ENCODE data around the gene BTBD18.
A peak's percentile ranks its signal among the peaks of the same experiment; 100 is the strongest.

Gene BTBD18, protein sequence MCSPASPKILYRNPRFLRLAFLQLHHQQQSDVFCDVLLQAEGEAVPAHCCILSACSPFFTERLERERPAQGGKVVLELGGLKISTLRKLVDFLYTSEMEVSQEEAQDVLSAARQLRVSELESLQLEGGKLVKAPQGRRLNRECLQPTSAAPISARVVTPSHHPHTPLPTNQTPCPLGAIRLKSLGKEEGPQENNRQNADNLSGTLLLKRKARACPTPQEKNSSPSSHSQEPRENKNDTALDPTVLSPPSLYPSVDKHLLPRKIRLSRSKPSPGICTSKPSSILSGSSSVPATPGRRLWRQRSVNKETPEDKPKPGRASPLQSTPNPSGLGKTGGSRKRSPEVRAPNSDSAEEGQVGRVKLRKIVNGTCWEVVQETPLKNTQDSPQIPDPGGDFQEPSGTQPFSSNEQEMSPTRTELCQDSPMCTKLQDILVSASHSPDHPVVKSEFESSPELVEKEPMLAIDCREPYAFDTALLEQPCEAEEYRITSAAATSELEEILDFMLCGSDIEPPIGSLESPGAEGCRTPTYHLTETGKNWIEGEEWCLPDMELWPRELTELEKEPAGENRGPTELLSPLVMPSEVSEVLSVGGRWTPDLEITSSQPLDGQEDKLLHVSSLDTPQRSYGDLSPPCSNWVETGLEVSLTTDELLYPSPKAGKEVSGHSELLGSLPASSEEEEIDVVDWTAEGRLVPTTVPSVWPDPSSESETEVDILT

DNA sequence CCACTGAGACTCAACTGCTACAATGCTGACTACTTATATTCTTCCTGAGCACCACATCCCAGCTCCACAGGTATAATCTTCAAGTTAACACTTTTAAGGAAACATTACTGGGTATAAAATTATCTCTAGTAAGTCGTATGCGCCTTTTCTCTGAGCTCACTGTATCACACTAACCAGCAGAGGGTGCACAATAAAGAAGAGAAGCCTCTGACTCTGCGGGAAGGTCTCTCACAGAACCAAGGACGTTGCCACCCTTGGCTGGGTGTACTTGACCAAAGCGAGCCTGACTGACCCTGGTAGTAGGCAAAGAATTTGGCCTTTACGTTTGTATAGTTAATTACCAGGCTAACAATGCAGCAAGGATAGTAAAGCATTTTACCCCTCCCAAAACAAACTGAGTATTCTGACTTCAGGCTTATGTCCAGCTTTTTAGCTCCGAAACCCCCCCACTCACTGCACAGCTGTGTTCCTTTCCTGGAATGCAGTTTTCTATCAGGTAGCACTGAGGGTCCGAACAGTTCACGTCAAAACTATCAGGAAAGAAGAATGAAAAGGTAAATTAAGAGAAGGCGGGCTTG is at the start of gene BTBD18:
Gene BTBD18 (minus strand): TSS at position 144 of the 578 bp plus-strand sequence. CDS start 631 bp downstream, outside the sequence.
- no peak for FAIRE-seq

DNA sequence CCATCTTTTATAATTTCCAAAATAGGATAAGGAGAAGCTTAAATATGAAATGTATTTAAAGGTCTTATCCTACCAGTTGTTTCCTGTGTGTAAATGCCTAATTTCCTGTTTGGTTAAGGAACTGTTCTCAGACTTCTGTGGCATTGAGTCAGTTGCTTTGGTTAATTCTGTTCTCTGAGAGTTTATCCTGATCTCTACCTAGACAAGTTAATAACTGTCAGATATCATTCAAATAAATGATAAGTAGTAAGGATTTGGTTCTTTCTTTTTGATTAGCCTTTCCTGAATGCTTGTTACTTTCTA is 49.5 kb upstream of the BTBD18 start:
- no peak for FAIRE-seq

DNA sequence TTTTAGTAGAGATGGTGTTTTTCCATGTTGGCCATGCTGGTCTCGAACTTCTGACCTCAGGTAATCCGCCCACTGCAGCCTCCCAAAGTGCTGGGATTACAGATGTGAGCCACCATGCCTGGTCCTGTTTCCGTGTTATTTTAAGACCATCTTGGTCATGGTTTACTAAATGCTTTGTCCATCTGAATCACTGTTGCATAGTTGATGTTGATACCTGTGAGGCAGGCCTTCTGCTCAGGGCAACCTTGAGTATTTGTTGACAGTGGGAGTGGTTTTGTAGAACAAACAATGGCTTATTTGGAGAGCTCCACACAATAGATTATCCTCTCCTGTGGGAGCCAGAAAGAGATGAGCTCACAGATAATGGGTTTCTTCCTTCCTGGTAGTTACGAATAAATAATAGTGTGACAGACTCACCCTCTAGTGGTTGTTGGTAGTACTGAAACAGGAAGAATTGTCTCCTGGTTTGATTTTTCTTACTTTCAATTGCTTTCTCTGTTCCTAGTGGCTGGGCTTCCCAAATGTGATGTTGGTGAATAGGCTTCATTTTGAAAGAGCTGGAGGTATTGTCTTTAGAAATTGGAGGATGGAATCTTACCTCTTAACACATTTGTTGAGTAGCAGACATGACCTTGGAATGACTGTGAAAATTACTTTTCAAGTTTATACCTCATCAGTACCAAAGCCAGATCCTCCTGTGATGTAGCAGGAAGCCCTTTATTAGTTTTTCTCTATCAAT is 49.0 kb upstream of the BTBD18 start:
- peak; percentile 84 for FAIRE-seq

DNA sequence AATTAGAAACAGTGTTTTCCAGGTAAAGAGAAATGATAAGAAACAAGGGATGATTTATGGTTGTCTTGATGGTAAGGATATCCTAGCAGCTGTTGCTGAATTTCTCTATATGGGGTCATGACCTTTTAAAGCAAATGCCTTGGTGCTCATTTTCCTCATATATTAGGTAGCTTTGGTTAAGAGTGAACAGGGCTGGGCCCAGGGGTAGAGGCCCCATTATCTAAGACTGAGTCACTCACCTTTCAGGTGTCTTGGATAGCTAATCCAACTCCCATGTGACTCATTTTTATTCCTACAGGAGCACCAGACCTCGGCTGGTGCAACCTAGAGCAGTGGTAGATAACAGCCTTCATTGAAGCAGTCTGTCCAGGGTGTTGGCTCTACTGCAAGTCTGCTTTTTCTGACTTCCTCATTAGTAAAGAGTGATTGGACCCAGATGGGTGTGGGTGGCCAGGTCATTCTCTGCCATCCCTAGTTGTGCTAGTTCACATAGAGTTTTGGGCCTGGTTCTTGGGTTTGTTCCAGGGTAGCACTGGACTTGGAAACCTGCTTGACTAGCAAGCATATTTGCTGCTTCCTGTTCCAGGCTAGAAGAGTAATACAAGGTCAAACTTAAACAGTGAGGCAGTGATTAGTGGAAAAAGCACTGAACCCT is 47.4 kb upstream of the BTBD18 start:
- FAIRE-seq = no peak

DNA sequence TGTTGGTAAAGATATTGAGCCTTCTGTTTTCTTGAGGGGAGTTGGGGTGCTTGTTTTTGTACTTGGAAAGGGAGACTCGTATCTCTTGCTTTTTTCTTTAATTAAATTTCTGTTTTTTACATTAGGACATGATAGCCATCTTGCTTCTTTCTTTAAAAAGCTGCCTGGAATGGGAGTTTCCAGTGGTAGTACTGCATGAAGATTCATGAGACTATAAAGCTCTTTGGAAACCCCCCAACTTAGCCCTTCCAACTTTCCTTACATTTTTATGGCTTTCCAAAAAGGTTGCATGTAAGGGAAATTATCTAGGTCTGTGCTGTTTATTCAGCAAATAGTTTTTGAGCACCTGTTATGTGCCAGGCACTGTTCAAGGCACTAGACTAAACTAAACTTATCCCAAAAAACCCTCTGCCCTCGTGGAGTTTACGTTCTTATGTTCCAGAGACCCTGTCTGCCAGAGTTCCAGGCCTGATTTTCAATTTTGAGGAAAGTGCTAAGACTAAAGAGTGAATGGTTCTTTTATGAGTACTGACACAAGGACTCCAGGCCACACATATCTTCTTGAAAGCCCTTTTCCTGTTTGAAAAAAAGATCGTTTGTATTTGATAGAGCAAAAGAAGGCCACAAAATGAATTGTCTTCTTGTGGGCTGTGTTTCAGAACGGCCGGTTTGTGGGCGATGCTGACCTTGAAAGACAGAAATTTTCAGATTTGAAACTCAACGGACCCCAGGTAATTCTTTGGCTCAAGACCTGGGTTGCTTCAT is 41.9 kb upstream of the BTBD18 start:
- FAIRE-seq = no peak

DNA sequence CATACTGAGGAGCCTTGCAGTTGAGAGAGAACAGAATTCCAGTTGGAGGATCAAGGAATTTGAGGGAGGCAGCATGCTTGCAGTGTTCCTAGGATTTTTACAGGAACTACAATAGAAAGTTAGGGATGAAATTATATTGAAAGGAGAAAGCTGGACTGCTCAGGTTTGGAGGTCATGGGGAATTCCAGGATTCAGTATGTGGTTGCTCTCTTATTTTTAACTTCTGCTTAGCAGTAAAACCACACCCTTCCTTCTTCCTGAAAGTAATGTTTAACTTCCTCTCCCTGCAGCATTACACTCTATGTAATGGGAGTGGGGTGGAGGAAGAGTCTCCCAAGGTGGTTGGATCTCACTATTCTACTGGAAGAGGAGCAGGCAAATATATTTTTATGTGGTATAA is 41.3 kb upstream of the BTBD18 start:
- no peak for FAIRE-seq

DNA sequence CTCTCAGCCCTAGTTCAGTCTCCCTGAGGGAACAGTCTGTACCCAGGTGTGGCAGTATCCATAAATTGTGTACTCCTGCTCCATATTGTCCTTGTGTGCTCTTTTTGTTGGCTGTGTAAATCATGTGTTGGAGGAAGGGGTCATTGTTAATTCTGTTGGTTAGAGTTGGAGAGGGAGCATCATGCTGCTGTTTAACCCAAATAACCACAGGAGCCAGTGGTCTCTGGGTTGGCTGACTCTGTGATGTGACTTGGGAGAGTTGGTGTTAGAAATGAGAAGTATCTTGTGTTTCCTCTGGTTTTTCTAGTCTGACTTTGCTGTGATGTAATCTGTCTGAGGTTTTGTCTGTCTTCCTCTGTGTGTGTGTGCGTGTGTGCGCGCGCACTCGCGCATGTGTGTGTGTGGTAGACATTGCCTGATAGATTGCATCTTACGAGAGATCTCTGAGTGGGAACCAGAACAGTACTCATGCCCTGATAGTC is 40.5 kb upstream of the BTBD18 start:
- no peak for FAIRE-seq

DNA sequence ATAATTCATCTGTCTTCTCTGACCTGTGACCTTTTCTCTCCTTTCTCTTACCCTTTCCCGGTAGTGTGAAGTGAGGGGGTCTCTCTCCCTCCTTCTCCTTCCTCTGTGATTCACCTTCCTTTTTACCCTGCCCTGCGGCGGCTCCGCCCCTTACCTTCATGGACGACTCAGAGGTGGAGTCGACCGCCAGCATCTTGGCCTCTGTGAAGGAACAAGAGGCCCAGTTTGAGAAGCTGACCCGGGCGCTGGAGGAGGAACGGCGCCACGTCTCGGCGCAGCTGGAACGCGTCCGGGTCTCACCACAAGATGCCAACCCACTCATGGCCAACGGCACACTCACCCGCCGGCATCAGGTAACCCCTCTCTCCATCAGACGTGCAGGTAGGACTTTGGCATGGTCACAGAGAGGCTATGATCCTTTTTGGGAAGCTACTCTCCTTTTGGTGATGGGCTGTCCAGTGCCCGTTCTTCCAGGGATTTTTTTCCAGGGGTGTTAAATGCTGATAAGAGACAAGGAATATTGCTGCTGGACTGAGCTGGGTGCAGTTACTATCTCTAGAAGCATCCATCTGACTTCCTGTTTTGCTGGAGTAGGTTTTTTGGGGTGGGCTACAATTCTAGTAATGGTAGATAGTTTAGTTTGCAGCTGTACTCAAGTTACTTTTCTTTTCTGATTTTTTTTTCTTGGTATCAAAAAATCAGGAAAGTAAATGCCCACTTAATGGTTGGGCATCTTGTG is 39.9 kb upstream of the BTBD18 start:
- FAIRE-seq = no peak

DNA sequence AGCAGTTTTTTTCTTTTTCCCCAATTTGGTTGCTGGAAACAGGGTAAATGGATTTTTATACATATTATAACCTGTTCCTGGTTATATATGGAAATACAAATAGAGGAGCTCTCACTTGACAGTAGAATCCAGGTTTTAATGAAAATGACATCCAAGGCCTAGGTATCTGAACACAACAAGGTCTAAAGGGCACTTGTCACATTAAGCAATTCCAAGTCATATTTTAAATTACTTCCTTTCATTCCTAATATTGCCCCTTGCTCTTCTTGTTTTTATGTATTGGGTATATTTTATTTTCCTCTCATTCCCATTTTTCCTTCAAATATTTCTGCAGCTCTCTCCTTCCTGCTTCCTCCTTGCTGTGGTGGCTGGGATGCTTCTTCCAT is 37.1 kb upstream of the BTBD18 start:
- FAIRE-seq = no peak

DNA sequence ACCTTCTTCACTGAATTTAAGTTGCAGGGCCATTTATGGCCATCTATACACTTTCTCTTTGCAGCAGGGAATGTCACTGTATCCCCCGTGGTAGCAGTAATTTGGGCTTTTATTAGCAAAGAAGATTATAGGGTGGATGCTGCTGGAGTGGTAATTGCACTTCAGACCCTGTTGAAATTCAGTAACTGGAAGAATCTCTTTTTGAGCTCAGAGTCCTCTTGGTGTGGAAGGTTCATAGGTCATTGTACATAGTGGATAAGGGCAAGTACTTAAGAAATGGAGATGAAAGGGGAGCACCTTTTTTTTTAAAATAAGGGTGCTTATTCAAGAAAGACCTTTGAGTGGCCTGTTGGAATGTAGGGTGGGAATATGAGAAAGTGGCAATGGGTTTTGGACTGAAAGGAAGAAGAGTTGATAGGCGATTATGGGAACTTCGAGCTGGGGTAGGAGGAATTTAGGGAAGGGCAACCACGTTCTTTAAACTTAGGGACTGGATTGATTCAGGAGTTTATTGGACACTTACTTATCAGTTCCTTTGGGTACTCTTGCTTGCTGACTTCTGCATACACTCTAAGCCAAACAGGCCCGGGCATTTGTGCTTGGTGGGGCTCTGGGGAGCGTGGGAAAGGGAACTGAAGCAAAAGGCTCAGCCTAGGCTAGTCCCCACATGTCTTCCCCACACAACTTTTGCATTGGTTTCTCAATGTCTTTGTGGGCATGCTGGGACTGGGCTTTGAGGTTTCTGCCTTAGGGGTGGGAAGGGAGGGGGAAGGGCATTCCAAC is 36.5 kb upstream of the BTBD18 start:
- no peak for FAIRE-seq

DNA sequence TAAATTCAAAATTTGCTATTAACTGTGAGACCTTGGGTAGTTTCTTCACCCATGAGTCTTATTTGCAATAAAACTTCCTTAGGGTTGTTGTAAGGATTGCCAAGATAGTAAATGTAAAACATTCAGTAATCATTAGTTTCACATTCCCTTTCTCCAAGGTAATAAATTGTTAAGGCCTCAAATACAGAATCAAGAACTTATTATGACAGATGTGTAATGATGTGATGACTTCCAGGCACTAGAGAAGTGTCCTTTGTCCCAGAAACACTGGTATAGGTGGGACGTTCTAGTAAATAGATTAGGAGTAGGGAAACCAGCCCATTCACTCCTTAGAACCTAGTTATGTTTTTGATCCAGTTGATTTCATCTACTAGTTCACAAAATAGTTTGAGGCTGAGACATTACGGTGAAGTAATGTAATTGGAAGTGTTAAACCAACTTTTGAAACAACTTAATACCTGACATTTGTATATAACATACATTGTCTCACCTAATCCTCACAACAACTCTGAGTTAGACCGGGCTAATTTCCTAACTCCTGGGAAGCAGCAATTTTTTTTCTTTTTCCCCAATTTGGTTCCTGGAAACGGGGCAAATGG is 35.5 kb upstream of the BTBD18 start:
- no peak for FAIRE-seq

DNA sequence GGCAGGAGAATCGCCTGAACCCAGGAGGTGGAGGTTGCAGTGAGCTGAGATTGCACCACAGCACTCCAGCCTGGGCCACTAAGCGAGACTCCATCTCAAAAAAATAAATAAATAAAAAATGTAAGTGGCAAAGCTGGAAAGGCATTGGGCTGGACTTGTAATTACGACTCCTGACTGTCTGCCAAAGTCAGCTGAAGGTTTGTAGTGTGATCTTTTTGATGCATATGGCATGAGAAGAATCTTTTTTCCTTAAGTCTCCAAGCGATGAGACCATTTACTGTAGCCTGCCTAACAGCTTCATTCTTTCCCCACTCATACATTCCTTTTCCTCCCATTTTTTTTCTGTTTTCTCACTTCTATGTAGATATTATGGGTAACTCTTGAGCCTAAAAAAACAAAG is 34.8 kb upstream of the BTBD18 start:
- no peak for FAIRE-seq

DNA sequence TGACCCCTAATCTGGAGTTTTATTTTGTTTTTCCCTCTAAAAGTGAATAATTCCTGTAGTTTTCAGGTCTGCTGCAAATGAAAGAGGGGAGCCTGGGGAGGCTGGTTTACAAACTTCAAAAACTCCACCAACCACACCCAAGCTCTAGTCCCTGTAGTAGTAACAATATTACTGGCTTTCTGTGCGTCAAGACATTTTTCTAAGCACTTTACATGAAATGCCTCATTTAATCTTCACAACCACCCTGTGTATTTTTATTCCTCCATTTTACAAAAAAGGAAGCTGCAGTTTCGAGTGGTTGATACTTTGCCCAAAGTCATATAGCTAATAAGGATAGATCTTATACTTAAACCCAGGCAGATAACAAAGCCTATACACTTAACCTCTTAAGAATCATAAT is 33.5 kb upstream of the BTBD18 start:
- no peak for FAIRE-seq

DNA sequence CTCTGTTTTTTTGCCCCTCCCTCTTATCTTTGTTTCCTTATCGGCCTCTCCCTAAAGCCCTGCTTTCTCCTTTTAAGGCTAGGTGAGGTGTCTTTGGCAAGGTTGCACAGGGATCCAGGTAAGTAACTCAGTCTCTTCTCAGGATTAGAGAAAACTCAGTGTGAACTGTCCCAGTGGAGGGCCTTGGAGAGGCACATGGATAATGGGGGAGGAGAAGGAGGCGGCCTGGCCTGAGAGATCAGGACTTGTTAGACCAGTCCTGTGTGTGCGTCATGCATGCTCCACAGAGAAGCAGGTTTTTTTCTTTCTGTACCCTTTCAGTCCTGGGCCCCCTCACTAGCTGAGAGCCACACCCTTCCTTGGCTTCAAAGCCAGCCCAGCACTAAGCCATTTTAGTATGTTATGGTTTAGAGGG is 29.9 kb upstream of the BTBD18 start:
- no peak for FAIRE-seq

DNA sequence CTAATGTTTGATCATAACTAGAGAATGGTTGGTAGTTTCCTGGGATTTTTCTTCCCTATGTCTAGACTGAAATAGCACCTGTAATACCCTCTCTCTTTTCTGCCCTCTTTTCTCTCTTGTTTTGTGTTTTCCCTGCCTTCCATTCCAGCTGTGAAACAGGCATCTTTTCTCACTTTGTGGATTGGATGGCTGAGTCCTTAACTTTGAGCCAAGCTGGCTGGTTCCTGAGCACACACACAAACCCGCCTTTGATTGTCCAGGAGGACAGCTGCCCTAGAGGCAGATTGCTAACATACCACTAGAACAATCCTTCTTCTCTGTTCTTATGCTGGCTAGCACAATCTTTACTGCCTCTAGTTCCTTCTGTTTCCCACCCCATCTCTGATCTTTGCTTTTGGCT is 27.7 kb upstream of the BTBD18 start:
- no peak for FAIRE-seq

DNA sequence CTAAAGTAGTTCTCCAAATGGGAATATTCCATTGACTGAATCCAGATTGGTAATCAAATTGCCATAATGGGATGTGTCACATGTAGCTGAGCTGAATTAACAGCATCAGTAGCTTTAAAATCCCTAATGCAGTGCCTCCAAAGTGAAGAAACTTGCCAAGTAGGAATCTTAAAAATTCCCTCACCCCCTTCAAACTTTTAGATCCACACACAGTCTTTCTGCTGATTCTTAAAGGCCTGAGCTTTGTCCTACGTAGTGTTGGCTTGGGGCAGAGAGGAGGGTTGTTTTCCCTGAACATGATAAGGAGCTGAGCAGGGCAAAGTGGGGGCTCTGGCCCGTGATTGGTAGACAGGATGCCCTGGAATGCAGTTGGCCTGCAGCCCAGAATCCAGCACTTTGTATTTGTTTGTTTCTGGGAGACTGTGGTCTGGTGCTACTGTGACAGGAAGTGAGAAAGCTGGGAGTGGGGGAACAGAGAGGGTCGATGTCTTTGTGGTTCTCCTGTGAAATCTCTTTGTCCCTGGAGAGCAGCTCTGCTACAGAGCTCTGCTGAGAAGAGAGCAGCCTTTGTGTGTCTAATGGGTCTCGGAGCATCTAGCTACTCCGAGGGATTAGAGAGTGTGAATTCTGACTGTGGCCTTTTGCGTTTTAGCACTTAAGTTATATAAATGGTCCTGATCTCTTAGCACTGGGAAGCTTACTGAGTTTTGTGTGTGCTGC is 26.9 kb upstream of the BTBD18 start:
- peak; percentile 84 for FAIRE-seq

DNA sequence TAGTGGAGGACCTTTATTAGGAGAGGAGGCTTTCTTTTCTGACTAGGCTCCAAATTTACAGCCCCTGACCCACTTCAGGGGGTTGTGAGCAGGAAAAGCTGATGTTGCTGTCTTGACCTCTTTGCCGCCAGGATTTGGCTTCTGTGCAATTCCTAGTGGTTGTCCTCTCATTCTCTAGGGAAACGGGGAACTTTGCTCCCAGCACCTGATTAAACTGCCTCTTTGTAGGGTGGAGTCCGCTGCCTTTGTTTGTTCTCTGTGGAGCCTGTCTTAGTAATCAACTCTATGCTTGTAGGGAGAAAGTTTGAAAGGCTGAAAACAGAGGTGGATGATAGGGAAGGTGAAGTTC is 26.3 kb upstream of the BTBD18 start:
- no peak for FAIRE-seq

DNA sequence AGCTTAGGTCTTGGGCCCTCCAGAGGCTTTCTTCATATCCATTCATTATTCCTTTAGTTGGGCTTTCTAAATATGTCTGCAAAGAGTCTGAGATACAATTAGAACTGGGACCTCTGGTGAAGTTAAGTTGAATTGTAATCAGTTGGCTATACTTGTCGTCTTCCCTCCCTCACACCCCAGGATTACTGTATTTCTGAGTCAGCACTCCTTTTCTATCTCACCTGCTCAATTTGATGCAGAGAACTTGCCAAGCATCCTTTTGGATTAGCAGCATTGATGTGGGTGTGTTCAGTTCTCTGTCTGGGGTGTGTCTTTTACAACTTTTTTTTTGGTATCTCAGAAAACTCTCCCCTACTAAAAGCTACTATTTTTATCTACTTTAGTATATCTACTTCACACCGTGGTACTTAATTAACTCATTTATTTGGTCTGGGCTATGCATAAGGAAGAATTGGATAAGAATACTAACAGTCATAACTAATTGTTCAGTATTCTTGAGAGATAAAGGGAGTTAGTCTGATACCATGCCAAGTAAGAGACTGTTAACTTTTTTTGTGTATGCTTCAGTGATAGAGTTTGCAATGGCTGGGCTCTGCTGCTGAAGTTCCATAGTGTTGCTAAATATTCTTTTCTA is 25.1 kb upstream of the BTBD18 start:
- FAIRE-seq = no peak

DNA sequence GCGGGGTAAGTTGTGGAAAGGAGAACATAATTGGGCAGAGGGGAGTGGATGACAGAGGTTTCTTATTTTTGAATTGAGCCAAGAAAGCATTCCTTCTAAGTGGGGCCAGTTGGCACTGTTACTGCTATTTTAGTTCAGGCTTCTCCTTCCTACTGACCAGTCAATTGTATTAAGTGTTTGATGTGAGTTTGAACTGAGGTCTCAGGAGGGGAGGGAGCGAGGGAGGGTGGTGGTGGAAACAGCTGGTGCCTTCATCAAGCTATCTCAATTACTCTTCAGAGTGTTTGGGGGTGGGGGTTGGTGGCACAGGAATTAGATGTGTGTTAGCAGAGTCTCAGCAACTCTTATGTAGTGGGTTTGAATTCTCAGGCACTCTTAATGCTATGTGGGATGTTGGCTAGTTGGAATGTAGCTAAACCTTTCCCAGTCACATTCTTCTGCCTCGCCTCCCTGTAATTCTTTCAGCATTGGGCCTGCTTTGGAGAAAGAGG is 24.5 kb upstream of the BTBD18 start:
- FAIRE-seq = no peak
